ENCODE data around the gene UBE2A.

- no peak for TF ChIP-seq SPI1 (IDR thresholded peaks at IDR 0.05; ENCODE audit: low read depth, low read length)
- TF ChIP-seq POLR2AphosphoS5 (IDR thresholded peaks at IDR 0.05; ENCODE audit: low read depth, low read length), result no peak
Observed at GRCh38 chrX:119622356-119623232, 48.2 kb downstream of the UBE2A start.

Data from GM12891 (cell line).